Measurements from ENCODE around the gene SGMS2. TPM values are rescaled to one million over a fixed set of nuclear protein-coding genes. Genes with fewer than 3 reads are reported as not detected.

Gene SGMS2
- total and polyA plus RNA-seq, 10 of the 15 experiments (the other 5 are each of a cell fraction or from before 2014, with no cell fraction given), result under 0.01 to 3.2 (median 0.17) TPM; not detected in 4

DNA sequence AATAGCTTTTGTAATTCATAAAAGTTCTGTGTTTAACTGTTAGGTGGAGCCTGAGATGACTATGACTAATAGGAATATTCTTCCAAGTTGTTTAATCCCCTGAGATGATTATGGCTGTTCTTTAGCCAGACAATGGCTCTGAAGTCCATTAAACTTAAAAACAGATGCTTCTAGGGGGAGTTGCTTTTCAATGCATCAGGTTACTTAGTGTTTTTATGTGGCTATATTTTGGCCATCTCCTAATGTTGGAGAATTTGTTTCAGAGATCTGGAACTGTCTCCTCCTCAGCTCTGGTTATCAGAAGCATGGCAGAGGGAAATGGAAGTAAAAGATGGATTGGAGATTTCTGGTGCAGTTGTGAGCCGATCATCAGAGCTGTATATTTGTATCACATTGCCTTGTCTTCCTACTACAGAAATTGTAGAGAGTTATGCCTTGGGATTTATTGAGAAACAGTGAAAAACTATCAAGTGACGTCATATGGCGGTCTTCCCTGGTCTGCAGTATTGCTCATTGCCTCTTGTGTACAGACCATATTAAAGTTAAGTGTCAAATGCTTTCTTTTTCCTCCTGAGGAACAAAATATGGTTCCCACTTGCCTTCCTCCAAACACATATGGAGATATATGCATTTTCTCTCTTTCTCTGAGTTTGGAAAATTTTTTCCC is 29.8 kb downstream of the SGMS2 start:
- DNase-seq (ENCODE audit: low read depth, low spot score) (no peak), ATAC-seq (no peak), FAIRE-seq (no peak)
- no peak overlapping the region for H3K4me3 ChIP-seq
- no peaks in the 10 kb centered on the region for H4K20me1 ChIP-seq (ENCODE audit: control insufficient read depth, insufficient read depth)
- no peaks in the 10 kb centered on the region for H3K9me3 ChIP-seq (replicated peaks; ENCODE audit: control insufficient read depth, insufficient read depth, low read length)
- no peaks in the 10 kb centered on the region for H3K36me3 ChIP-seq (ENCODE audit: control insufficient read depth in 2 of 2, insufficient read depth in 2 of 2, low read length in 1 of 2)
- H3K9ac ChIP-seq (ENCODE audit: control insufficient read depth, insufficient read depth, low read length), result no peak overlapping the region
- H3K27me3 ChIP-seq (replicated peaks in 1 of 2; ENCODE audit: control insufficient read depth in 2 of 2, insufficient read depth in 2 of 2, low read length in 1 of 2), result no peaks in the 10 kb centered on the region
- no peaks in the 10 kb centered on the region for H3K4me1 ChIP-seq (ENCODE audit: control insufficient read depth, insufficient read depth, low read length)
- RAD21 ChIA-PET (ENCODE audit: unreplicated experiment), result interaction anchor here (0.6 kb wide), 1 partner anchor 752 kb away, joined by 3 read pairs; no protein-coding TSS in a partner anchor
- intact Hi-C loops (cut with micrococcal nuclease; ENCODE audit: unreplicated experiment), result no loop called here
- H3K79me2 ChIP-seq (ENCODE audit: control insufficient read depth, insufficient read depth, low read length), result no peaks in the 10 kb centered on the region
- no peak overlapping the region for H3K4me2 ChIP-seq (ENCODE audit: control insufficient read depth, insufficient read depth)
- in situ Hi-C loops (cut with MboI), result no loop called here
- CTCF ChIA-PET, result no interaction called here
- H3K27ac ChIP-seq (ENCODE audit: control insufficient read depth, insufficient read depth), result no peak overlapping the region
- no TSS peak for BruUV-seq (replicated peaks)
- SMC1A ChIA-PET (ENCODE audit: uncharacterized antibody, unreplicated experiment), result no interaction called here
- 21% methylated on average over 3 of the region's 3 CpGs for WGBS (ENCODE audit: insufficient coverage, insufficient replicate concordance, low lambda C conversion rate, missing lambda C conversion rate)
- POLR2A ChIA-PET, result no interaction called here
- no peak overlapping the region for H2AFZ ChIP-seq (ENCODE audit: control insufficient read depth, low read depth, low read length)
- no peak for TF ChIP-seq BRCA1 (IDR thresholded peaks at IDR 0.05; ENCODE audit: low read depth, low read length)
- TF ChIP-seq, protein P1, sequence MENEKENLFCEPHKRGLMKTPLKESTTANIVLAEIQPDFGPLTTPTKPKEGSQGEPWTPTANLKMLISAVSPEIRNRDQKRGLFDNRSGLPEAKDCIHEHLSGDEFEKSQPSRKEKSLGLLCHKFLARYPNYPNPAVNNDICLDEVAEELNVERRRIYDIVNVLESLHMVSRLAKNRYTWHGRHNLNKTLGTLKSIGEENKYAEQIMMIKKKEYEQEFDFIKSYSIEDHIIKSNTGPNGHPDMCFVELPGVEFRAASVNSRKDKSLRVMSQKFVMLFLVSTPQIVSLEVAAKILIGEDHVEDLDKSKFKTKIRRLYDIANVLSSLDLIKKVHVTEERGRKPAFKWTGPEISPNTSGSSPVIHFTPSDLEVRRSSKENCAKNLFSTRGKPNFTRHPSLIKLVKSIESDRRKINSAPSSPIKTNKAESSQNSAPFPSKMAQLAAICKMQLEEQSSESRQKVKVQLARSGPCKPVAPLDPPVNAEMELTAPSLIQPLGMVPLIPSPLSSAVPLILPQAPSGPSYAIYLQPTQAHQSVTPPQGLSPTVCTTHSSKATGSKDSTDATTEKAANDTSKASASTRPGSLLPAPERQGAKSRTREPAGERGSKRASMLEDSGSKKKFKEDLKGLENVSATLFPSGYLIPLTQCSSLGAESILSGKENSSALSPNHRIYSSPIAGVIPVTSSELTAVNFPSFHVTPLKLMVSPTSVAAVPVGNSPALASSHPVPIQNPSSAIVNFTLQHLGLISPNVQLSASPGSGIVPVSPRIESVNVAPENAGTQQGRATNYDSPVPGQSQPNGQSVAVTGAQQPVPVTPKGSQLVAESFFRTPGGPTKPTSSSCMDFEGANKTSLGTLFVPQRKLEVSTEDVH (IDR thresholded peaks at IDR 0.05; ENCODE audit: low read depth, partially characterized antibody), result no peak
- no peak for TF ChIP-seq CBX3 (IDR thresholded peaks at IDR 0.05; ENCODE audit: borderline replicate concordance, low read depth)
- TF ChIP-seq, protein P2, sequence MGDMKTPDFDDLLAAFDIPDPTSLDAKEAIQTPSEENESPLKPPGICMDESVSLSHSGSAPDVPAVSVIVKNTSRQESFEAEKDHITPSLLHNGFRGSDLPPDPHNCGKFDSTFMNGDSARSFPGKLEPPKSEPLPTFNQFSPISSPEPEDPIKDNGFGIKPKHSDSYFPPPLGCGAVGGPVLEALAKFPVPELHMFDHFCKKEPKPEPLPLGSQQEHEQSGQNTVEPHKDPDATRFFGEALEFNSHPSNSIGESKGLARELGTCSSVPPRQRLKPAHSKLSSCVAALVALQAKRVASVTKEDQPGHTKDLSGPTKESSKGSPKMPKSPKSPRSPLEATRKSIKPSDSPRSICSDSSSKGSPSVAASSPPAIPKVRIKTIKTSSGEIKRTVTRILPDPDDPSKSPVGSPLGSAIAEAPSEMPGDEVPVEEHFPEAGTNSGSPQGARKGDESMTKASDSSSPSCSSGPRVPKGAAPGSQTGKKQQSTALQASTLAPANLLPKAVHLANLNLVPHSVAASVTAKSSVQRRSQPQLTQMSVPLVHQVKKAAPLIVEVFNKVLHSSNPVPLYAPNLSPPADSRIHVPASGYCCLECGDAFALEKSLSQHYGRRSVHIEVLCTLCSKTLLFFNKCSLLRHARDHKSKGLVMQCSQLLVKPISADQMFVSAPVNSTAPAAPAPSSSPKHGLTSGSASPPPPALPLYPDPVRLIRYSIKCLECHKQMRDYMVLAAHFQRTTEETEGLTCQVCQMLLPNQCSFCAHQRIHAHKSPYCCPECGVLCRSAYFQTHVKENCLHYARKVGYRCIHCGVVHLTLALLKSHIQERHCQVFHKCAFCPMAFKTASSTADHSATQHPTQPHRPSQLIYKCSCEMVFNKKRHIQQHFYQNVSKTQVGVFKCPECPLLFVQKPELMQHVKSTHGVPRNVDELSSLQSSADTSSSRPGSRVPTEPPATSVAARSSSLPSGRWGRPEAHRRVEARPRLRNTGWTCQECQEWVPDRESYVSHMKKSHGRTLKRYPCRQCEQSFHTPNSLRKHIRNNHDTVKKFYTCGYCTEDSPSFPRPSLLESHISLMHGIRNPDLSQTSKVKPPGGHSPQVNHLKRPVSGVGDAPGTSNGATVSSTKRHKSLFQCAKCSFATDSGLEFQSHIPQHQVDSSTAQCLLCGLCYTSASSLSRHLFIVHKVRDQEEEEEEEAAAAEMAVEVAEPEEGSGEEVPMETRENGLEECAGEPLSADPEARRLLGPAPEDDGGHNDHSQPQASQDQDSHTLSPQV (IDR thresholded peaks at IDR 0.05), result no peak
- no peak for TF ChIP-seq RBBP5 (conservative IDR thresholded peaks at IDR 0.05)
- TF ChIP-seq, protein P3, sequence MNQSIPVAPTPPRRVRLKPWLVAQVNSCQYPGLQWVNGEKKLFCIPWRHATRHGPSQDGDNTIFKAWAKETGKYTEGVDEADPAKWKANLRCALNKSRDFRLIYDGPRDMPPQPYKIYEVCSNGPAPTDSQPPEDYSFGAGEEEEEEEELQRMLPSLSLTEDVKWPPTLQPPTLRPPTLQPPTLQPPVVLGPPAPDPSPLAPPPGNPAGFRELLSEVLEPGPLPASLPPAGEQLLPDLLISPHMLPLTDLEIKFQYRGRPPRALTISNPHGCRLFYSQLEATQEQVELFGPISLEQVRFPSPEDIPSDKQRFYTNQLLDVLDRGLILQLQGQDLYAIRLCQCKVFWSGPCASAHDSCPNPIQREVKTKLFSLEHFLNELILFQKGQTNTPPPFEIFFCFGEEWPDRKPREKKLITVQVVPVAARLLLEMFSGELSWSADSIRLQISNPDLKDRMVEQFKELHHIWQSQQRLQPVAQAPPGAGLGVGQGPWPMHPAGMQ (IDR thresholded peaks at IDR 0.05; ENCODE audit: borderline replicate concordance), result no peak
- no peak for TF ChIP-seq TARDBP (IDR thresholded peaks at IDR 0.05; ENCODE audit: borderline replicate concordance)
- TF ChIP-seq, protein P4, sequence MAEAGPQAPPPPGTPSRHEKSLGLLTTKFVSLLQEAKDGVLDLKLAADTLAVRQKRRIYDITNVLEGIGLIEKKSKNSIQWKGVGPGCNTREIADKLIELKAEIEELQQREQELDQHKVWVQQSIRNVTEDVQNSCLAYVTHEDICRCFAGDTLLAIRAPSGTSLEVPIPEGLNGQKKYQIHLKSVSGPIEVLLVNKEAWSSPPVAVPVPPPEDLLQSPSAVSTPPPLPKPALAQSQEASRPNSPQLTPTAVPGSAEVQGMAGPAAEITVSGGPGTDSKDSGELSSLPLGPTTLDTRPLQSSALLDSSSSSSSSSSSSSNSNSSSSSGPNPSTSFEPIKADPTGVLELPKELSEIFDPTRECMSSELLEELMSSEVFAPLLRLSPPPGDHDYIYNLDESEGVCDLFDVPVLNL (IDR thresholded peaks at IDR 0.05; ENCODE audit: low read depth, low read length), result no peak
- TF ChIP-seq CBFB (IDR thresholded peaks at IDR 0.05; ENCODE audit: low read depth), result no peak
- TF ChIP-seq, protein P5, sequence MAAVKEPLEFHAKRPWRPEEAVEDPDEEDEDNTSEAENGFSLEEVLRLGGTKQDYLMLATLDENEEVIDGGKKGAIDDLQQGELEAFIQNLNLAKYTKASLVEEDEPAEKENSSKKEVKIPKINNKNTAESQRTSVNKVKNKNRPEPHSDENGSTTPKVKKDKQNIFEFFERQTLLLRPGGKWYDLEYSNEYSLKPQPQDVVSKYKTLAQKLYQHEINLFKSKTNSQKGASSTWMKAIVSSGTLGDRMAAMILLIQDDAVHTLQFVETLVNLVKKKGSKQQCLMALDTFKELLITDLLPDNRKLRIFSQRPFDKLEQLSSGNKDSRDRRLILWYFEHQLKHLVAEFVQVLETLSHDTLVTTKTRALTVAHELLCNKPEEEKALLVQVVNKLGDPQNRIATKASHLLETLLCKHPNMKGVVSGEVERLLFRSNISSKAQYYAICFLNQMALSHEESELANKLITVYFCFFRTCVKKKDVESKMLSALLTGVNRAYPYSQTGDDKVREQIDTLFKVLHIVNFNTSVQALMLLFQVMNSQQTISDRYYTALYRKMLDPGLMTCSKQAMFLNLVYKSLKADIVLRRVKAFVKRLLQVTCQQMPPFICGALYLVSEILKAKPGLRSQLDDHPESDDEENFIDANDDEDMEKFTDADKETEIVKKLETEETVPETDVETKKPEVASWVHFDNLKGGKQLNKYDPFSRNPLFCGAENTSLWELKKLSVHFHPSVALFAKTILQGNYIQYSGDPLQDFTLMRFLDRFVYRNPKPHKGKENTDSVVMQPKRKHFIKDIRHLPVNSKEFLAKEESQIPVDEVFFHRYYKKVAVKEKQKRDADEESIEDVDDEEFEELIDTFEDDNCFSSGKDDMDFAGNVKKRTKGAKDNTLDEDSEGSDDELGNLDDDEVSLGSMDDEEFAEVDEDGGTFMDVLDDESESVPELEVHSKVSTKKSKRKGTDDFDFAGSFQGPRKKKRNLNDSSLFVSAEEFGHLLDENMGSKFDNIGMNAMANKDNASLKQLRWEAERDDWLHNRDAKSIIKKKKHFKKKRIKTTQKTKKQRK (IDR thresholded peaks at IDR 0.05; ENCODE audit: low read depth, low read length), result no peak
- no peak for TF ChIP-seq POLR2AphosphoS2 (IDR thresholded peaks at IDR 0.05; ENCODE audit: low read depth, low read length)
